BLaER1 (cell line): Measurements from ENCODE around the gene HOXB4.

ENCODE experiments used
- H3K27ac ChIP-seq: shearing (Covaris generic); formaldehyde crosslinking; 2 replicates; pipeline ENCODE4 v1.8.1; 2022
- H3K27me3 ChIP-seq: shearing (Covaris generic); formaldehyde crosslinking; 2 replicates; pipeline ENCODE4 v1.8.1; 2022
- H3K36me3 ChIP-seq: shearing (Covaris generic); formaldehyde crosslinking; 2 replicates; pipeline ENCODE4 v1.8.1; 2022
- H3K4me1 ChIP-seq: shearing (Covaris generic); formaldehyde crosslinking; 2 replicates; pipeline ENCODE4 v1.8.1; 2022
- H3K4me2 ChIP-seq: shearing (Covaris generic); formaldehyde crosslinking; 2 replicates; pipeline ENCODE4 v1.8.1; 2022
- H3K4me3 ChIP-seq: shearing (Covaris generic); formaldehyde crosslinking; 2 replicates; pipeline ENCODE4 v1.8.1; 2022
- H3K9ac ChIP-seq: shearing (Covaris generic); formaldehyde crosslinking; 2 replicates; pipeline ENCODE4 v1.8.1; 2022
- H3K9me3 ChIP-seq: shearing (Covaris generic); formaldehyde crosslinking; 2 replicates; pipeline ENCODE4 v1.8.1; 2022
- H4K20me1 ChIP-seq: shearing (Covaris generic); formaldehyde crosslinking; 2 replicates; pipeline ENCODE4 v1.8.1; 2022
- Cebpa-rat ChIP-seq: shearing (Covaris generic); IDR thresholded peaks from 2 replicates; pipeline ENCODE4 v1.8.1; 2022

HOXB4 gene

DNA sequence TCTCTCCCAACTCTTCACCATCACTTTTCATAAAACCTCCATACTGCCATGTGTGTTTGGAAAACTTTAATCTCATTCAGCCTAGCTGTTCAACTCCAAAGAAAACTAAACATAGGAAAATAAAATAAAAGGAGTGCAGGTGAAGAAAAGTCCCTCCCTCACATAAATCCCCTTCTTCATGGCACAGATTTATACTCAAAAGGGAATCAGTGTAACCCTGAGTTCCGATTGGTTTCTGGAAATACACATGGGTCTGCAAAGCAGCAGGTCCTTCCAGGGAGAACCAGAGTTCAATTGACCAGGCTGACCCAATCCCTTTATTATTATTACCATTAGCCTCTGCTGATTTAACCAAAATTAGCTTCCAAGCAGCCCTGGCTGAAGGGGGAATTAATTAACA, 24.3 kb downstream of the HOXB4 start:
- H3K27ac ChIP-seq = no peak overlapping the region
- H4K20me1 ChIP-seq = peaks cover 82% of the 10 kb centered on the region
- TF ChIP-seq Cebpa-rat = no peak
- no peak overlapping the region for H3K4me3 ChIP-seq
- no peaks in the 10 kb centered on the region for H3K9me3 ChIP-seq
- H3K4me2 ChIP-seq = no peak overlapping the region
- no peaks in the 10 kb centered on the region for H3K36me3 ChIP-seq
- H3K9ac ChIP-seq = no peak overlapping the region
- no peaks in the 10 kb centered on the region for H3K4me1 ChIP-seq
- peaks cover 94% of the 10 kb centered on the region for H3K27me3 ChIP-seq

DNA sequence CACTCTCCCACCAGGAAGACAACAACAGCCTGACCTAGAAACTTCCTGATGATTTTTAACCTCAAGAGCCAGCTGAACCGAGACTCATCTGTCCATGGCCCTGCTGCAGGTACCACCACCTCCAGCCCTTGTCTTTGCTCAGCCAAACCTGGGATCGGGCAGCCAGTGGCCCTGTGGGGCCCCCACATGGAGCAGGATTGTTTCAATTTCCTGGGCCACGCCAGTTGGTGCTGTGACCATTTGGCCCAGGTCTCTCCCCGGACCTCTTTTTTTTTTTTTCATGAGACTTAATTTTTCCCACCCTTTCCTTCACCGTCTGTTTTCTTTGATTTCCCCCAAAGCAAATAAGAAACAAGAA, 25.0 kb downstream of the HOXB4 start:
- TF ChIP-seq Cebpa-rat = no peak
- peaks cover 79% of the 10 kb centered on the region for H4K20me1 ChIP-seq
- H3K4me1 ChIP-seq = no peaks in the 10 kb centered on the region
- peaks cover 94% of the 10 kb centered on the region for H3K27me3 ChIP-seq
- no peaks in the 10 kb centered on the region for H3K36me3 ChIP-seq
- no peak overlapping the region for H3K4me3 ChIP-seq
- H3K9ac ChIP-seq = no peak overlapping the region
- H3K9me3 ChIP-seq = no peaks in the 10 kb centered on the region
- H3K27ac ChIP-seq = no peak overlapping the region
- H3K4me2 ChIP-seq = no peak overlapping the region

DNA sequence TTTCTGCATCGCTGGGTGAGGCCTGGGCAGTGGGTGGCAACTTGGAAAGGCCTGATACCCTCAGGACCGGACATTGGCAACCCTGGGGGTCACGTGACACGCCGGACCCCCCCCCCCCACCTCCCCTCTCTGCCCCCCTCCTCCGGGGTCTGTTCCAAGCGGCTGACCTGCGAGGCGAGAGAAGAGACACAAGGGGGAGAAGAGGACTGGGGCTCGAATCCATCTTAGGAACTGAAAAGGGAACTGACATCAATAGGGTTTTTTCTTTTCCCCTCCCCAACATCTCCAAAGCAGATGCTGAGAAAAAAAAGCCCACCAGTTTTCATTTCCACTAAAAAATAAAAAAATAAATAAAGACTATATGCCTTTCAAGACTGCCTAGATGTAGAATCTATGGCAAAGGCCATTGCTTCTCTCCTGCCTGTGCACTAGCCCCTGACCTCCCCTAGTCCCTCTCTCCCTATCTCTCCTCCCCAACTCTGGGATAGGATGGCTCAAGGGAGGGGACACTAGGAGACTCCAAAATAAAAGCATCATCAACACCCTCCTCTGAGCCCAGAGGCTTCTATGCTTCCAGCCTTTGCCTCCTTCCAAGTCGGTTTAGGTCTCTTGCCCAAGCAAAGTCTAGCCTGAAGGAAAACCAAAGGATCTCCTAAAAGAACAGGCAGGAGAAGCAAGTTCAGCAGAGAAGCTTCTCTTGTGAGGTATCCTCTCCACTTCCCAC, 25.5 kb downstream of the HOXB4 start:
- Histone ChIP-seq H3K4me3 (no peak overlapping the region), H3K27ac (no peak overlapping the region), H4K20me1 (peaks cover 79% of the 10 kb centered on the region), H3K9me3 (no peaks in the 10 kb centered on the region), H3K4me2 (no peak overlapping the region), H3K4me1 (no peaks in the 10 kb centered on the region), H3K9ac (no peak overlapping the region), H3K27me3 (peaks cover 94% of the 10 kb centered on the region), H3K36me3 (no peaks in the 10 kb centered on the region)
- no peak for TF ChIP-seq Cebpa-rat

- H3K4me2 ChIP-seq = no peak overlapping the region
- no peaks in the 10 kb centered on the region for H3K9me3 ChIP-seq
- H3K4me3 ChIP-seq = no peak overlapping the region
- no peaks in the 10 kb centered on the region for H3K4me1 ChIP-seq
- H3K27me3 ChIP-seq = peaks cover 94% of the 10 kb centered on the region
- H3K27ac ChIP-seq = no peak overlapping the region
- H3K9ac ChIP-seq = no peak overlapping the region
- TF ChIP-seq Cebpa-rat = no peak
- peaks cover 79% of the 10 kb centered on the region for H4K20me1 ChIP-seq
- H3K36me3 ChIP-seq = no peaks in the 10 kb centered on the region
Measured at GRCh38 chr17:48551596-48552465, 26.3 kb downstream of the HOXB4 start.

DNA sequence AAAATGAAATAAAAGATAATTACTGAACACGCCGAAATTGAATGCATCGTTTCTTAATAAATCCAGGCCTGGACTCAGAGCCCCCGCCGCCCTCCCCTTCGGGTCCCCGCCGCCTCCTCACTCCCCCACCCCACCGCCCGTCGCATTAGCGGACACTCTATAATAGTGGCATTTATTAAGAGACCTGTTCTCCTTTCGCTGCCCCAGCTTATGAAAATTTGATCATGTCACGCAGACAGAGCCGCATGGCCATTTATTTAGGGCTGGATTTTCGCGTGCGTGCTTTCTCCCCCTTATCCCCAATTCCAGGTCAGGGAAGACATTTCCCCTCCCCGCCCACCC, 27.0 kb downstream of the HOXB4 start:
- no peaks in the 10 kb centered on the region for H3K36me3 ChIP-seq
- H3K9me3 ChIP-seq = no peaks in the 10 kb centered on the region
- no peaks in the 10 kb centered on the region for H3K4me1 ChIP-seq
- H3K27me3 ChIP-seq = peaks cover 94% of the 10 kb centered on the region
- peaks cover 79% of the 10 kb centered on the region for H4K20me1 ChIP-seq
- TF ChIP-seq Cebpa-rat = no peak
- no peak overlapping the region for H3K4me2 ChIP-seq
- H3K27ac ChIP-seq = no peak overlapping the region
- no peak overlapping the region for H3K9ac ChIP-seq
- H3K4me3 ChIP-seq = no peak overlapping the region

- Histone ChIP-seq H3K9me3 (no peaks in the 10 kb centered on the region), H3K4me1 (no peaks in the 10 kb centered on the region), H4K20me1 (peaks cover 80% of the 10 kb centered on the region), H3K4me3 (no peak overlapping the region), H3K27ac (no peak overlapping the region), H3K27me3 (peaks cover 94% of the 10 kb centered on the region), H3K36me3 (no peaks in the 10 kb centered on the region), H3K4me2 (no peak overlapping the region), H3K9ac (no peak overlapping the region)
- no peak for TF ChIP-seq Cebpa-rat
Measured at GRCh38 chr17:48550502-48551213, 27.5 kb downstream of the HOXB4 start.

DNA sequence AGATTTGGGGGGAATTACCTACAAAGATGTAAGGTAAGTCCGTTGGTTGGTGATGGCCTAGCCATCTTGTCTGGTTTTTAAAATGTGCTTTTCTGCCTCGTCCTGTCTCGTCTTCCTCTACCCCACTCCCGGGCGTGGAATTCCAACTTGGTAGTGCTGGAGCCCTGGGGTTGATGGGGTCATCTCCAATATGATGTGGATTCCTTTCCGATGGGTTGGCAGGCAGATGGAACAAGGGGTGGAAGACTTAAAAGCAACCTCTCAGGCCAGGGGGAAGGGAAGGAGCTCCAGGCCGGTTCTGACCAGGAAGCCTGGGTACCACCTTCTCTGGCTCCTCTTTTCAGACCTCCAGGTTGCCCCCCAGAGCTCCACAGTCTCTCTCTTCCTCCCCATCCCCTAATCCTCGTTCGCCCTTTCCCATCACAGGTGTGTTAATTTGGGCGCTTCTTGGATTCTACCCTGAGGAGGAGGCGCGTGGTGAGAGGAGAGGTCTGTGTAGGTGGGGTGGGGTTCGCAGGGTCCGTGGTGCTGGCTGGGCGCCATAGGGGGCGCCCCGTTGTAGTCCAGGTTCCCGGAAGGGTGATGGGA, 28.1 kb downstream of the HOXB4 start:
- Histone ChIP-seq H3K27ac (no peak overlapping the region), H3K9ac (no peak overlapping the region), H3K36me3 (no peaks in the 10 kb centered on the region), H3K4me1 (no peaks in the 10 kb centered on the region), H3K9me3 (no peaks in the 10 kb centered on the region), H4K20me1 (peaks cover 86% of the 10 kb centered on the region), H3K4me2 (no peak overlapping the region), H3K27me3 (peaks cover 94% of the 10 kb centered on the region), H3K4me3 (no peak overlapping the region)
- no peak for TF ChIP-seq Cebpa-rat

DNA sequence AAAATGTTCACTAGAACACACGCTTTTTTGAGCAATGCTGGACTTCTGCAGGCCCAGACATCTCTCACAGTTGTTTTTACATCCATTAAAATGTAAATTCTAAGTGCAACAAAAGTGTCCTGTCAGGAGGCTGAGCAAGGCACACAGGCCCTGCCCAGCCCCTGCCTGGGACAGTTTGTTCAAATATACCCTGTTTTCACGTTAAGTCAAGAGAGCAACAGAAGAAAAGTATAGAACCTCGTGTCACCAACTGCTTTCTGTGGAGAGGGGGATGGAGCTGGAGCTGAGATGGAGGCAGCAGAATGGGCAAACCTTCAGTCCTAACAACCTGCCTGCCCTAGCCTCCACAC, 28.9 kb downstream of the HOXB4 start:
- H3K27me3 ChIP-seq = peaks cover 94% of the 10 kb centered on the region

DNA sequence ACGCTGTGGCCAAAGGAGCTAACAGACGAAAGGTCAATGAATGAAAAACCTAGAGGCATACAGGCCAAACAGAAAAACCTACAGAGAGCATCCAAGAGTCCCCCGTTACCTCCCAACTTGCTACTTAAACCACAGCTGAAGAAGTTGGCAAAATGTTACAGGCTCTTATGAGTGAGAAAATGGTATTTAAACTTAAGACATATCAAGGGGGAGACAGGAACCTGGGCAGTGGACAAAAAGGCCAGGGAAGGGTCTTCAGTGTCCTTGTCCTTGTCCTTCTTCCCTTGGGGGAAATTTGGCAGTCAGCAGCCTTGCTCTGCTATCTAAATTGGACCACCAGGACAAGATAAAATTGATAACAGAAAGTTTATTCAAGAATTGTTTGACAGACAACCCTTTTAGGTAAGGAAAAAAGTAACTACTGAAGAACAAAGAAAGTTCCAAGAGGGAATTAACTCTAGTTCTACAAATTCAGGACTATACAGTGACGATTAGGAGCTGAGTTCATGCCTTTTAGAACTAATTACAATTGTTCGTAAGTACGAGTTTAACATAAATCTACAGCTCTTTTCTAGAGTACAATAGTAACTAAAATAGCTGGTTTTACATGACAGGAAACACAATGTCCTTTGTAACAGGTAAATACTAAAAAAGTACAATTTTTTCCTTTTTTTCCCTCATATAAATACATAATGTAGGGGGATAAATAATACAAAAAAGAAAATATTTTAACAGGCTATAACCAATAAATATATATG, 29.4 kb downstream of the HOXB4 start:
- Histone ChIP-seq H3K36me3 (no peaks in the 10 kb centered on the region), H3K4me3 (no peak overlapping the region), H3K4me2 (no peak overlapping the region), H3K27ac (no peak overlapping the region), H3K9ac (no peak overlapping the region), H3K9me3 (no peaks in the 10 kb centered on the region), H3K27me3 (peaks cover 94% of the 10 kb centered on the region), H4K20me1 (peaks cover 85% of the 10 kb centered on the region), H3K4me1 (no peaks in the 10 kb centered on the region)
- TF ChIP-seq Cebpa-rat = no peak

More for the DNA sequence above, 28.9 kb downstream of the HOXB4 start:
- H3K27ac ChIP-seq = no peak overlapping the region
- no peak overlapping the region for H3K4me3 ChIP-seq
- no peak overlapping the region for H3K4me2 ChIP-seq
- no peak overlapping the region for H3K9ac ChIP-seq
- H3K36me3 ChIP-seq = no peaks in the 10 kb centered on the region
- H3K9me3 ChIP-seq = no peaks in the 10 kb centered on the region
- no peaks in the 10 kb centered on the region for H3K4me1 ChIP-seq
- no peak for TF ChIP-seq Cebpa-rat
- H4K20me1 ChIP-seq = peaks cover 85% of the 10 kb centered on the region
